Measurements from ENCODE around the gene ZDHHC16.
"Not testable (repeated sequence)": the region's sequence is repeated elsewhere in the genome, so short reads cannot be mapped to it uniquely, and the experiment has no call there.

Gene ZDHHC16

GRCh38 chr10:97434055-97434454 is 11.9 kb upstream of the ZDHHC16 start:
- no peak for DNase-seq (ENCODE audit: low read depth in 1 of 2, low spot score in 1 of 2)

DNA sequence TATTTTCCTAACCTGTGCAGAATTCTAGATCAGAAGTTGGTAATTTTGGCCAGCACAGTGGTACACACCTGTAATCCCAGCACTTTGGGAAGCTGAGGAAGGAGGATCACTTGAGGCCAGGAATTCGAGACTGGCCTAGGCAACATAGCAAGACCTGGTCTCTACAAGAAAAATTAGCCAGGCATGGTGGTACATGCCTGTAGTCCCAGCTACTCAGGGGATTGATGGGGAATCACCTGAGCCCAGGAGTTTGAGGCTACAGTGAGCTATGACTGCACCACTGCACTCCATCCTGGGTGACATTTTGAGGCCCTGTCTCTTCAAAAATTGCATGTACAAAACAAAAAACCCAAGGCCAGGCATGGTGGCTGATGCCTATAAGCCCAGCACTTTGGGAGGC is 11.4 kb upstream of the ZDHHC16 start:
- no peak for DNase-seq (ENCODE audit: low read depth in 1 of 2, low spot score in 1 of 2)

- no peak for DNase-seq (ENCODE audit: low read depth in 1 of 2, low spot score in 1 of 2)
Observed at GRCh38 chr10:97435211-97435610, 10.8 kb upstream of the ZDHHC16 start.

- DNase-seq (ENCODE audit: low read depth in 1 of 2, low spot score in 1 of 2) = no peak
Observed at GRCh38 chr10:97442277-97442676, 3.7 kb upstream of the ZDHHC16 start.

DNA sequence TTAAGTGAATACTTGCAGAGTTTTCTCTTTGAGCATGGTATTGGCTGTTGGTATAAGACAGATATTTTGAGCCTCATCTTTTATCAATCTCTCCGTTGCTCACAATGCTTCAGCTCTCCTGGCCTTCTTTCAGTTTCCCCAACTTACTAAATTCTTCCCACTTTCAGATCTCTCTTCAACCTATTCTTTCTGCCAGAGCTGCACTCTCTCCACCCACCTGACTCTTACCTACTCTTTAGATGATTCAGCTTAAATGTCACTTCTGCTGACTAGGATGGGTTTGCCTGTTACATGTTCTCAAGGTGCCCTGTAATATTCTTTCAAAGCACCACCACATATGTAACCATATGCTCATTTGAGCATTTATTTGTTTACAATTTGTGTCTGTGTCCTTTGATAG is 1.8 kb upstream of the ZDHHC16 start:
- DNase-seq (ENCODE audit: low read depth in 1 of 2, low spot score in 1 of 2) = no peak

DNA sequence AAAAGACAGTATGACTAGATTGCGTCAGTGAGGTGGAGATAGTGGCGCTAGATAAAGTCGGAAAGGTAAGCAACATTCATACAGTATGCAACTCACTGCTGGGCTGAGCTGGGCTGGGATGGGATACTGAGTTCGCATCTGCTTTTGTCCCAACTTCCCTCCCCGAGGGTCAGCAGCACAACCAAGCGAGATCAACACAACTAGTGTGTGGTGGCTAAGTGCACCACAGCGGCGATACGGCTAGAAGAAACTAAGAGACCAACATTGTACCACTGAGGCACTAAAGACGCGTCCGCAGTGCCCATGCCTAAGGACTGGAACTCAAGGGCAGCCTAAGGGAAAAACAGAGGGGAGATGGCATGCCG is 636 bp upstream of the ZDHHC16 start:
- DNase-seq (ENCODE audit: low read depth in 1 of 2, low spot score in 1 of 2) = no peak

DNA sequence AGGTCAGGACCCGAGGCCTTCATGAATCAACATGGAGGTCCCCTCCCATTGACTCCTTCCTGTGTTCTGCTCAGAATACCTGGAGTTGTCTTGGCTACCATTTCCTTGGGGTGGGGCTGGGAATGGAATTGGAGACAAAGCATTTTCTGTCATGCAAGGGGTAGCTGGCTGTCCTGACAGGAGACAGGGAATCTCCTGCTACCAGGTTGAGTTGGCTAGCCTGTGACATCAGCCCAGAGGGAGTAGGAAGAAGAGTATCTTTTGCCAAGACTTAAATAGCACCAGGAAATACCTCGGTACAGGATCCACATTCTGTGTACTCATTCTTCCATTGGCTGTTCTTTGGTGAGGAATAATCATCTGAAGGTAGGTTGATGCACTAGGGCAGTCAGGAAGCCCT is 4.9 kb downstream of the ZDHHC16 start:
- no peak for DNase-seq (ENCODE audit: low read depth in 1 of 2, low spot score in 1 of 2)

- DNase-seq (ENCODE audit: low read depth in 1 of 2, low spot score in 1 of 2) = no peak
Observed at GRCh38 chr10:97451605-97452004, 5.6 kb downstream of the ZDHHC16 start.

- DNase-seq (ENCODE audit: low read depth in 1 of 2, low spot score in 1 of 2) = no peak
Observed at GRCh38 chr10:97452352-97452751, 6.4 kb downstream of the ZDHHC16 start.

- no peak for DNase-seq (ENCODE audit: low read depth in 1 of 2, low spot score in 1 of 2)
Observed at GRCh38 chr10:97454330-97455036, 8.5 kb downstream of the ZDHHC16 start.

- DNase-seq (ENCODE audit: low read depth in 1 of 2, low spot score in 1 of 2) = no peak
Observed at GRCh38 chr10:97456034-97456685, 10.2 kb downstream of the ZDHHC16 start.

DNA sequence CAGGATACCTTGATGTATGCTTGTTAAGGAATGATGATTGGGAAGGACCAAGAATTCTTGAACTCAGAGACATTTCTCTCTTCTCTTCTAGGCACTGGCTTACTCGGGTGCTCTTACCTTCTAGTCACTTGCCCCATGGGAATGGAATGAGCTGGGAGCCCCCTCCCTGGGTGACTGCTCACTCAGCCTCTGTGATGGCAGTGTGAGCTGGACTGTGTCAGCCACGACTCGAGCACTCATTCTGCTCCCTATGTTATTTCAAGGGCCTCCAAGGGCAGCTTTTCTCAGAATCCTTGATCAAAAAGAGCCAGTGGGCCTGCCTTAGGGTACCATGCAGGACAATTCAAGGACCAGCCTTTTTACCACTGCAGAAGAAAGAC is 10.7 kb downstream of the ZDHHC16 start:
- DNase-seq (ENCODE audit: low read depth in 1 of 2, low spot score in 1 of 2) = no peak

DNA sequence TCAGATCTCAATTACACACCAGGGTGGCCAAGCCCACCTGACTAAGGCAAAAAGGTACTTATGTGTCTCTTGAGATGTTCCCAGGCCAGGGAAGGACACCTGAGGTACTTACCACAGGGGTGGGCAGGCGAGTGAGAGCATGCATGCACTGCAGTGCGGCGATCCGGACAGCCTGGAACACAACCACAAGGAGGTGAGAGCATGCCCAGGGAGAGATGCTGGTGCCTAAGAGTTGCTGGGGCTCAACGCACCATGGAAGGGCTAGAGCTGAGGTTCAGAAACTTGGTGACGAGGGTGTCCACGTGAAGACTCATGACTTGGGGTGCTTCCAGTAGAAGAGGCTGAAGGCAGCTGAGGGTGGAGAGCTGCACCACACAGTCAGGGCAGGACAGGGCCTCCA is 13.1 kb downstream of the ZDHHC16 start:
- no peak for DNase-seq (ENCODE audit: low read depth in 1 of 2, low spot score in 1 of 2)

- DNase-seq (ENCODE audit: low read depth in 1 of 2, low spot score in 1 of 2) = no peak
Observed at GRCh38 chr10:97459933-97460332, 14.0 kb downstream of the ZDHHC16 start.

GRCh38 chr10:97462309-97462708 is 16.3 kb downstream of the ZDHHC16 start:
- DNase-seq (ENCODE audit: low read depth in 1 of 2, low spot score in 1 of 2) = no peak

- peak in 1 of 2 donors; percentile 19 for DNase-seq (ENCODE audit: low read depth in 1 of 2, low spot score in 1 of 2)
Observed at GRCh38 chr10:97463363-97464132, 17.6 kb downstream of the ZDHHC16 start.

GRCh38 chr10:97464226-97464625 is 18.3 kb downstream of the ZDHHC16 start:
- no peak for DNase-seq (ENCODE audit: low read depth in 1 of 2, low spot score in 1 of 2)

- no peak for DNase-seq (ENCODE audit: low read depth in 1 of 2, low spot score in 1 of 2)
Observed at GRCh38 chr10:97465982-97466381, 20.0 kb downstream of the ZDHHC16 start.

GRCh38 chr10:97466755-97467154 is 20.8 kb downstream of the ZDHHC16 start:
- DNase-seq (ENCODE audit: low read depth in 1 of 2, low spot score in 1 of 2) = no peak

DNA sequence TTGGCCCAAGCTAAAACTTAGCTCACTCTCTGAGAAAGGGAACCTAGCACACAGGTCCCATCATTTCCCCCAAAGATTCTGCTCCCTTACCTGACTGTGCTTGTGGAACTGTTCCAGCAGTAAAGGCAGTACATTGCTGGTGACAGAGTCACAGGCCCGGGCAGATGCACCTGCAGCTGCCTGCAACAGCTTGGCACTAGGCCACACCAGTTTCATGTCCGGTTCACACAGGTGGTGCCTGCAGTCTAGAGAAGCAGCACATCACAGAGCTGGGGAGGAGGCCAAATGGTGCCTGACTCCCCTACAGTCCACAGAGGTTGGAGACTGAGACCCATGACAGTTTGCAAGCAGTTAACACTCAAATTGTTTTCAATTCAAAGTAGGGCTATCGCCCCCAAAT is 22.2 kb downstream of the ZDHHC16 start:
- no peak for DNase-seq (ENCODE audit: low read depth in 1 of 2, low spot score in 1 of 2)

- DNase-seq (ENCODE audit: low read depth in 1 of 2, low spot score in 1 of 2) = not testable (repeated sequence)
Observed at GRCh38 chr10:97468781-97469180, 22.8 kb downstream of the ZDHHC16 start.

DNA sequence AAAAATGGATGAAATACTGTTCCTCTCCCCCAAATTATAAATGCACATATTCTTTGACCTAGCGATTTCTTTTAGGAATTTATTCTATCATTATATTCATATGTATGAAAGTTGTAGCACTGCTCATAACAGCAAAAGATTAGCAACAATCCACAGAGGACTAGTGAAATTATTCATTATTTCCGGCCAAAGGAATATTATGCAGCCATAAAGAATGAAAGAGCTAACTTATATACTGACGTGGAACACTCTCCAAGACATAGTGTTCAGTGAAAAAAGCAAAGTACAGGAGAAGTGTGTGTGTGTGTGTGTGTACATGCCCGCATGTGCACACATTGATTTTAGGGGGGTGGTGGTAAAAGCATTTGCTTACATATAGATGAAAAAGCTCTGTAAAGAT is 28.9 kb downstream of the ZDHHC16 start:
- no peak for DNase-seq (ENCODE audit: low read depth in 1 of 2, low spot score in 1 of 2)

Measured in stimulated activated CD4-positive, alpha-beta T cell treated with anti-CD3 and anti-CD28 coated beads, Interleukin-15, amount 100 ng/mL, for 1 hour (primary cell).